ENCODE results near the gene DLL1. TPM values are rescaled to one million over a fixed set of nuclear protein-coding genes. Genes with fewer than 3 reads are reported as not detected.

The DLL1 gene
- total RNA-seq, 1 donor from 2014 or later, result 12.9 TPM

GRCh38 chr6:170279977-170280688, 10.7 kb downstream of the DLL1 start:
- ATAC-seq (peak; percentile 89 to 91), DNase-seq (peak; percentile 87)
- Histone ChIP-seq H3K27me3 (ENCODE audit: low read depth) (peaks cover 9% of the 10 kb centered on the region), H3K27ac (peak overlapping the region; percentile 72), H3K9me3 (no peaks in the 10 kb centered on the region), H3K4me1 (peaks cover 44% of the 10 kb centered on the region), H3K4me3 (peak overlapping the region; percentile 53), H3K36me3 (peaks cover 24% of the 10 kb centered on the region)
- TF ChIP-seq CTCF (IDR thresholded peaks at IDR 0.05), result no peak
- intact Hi-C loops (cut with DNase I), result no loop called here

GRCh38 chr6:170279426-170279825, 11.5 kb downstream of the DLL1 start:
- DNase-seq, result no peak
- intact Hi-C loops (cut with DNase I), result no loop called here
- H3K27ac ChIP-seq, result no peak overlapping the region
- peaks cover 18% of the 10 kb centered on the region for H3K36me3 ChIP-seq
- H3K27me3 ChIP-seq (ENCODE audit: low read depth), result peaks cover 9% of the 10 kb centered on the region
- no peak for ATAC-seq
- H3K9me3 ChIP-seq, result no peaks in the 10 kb centered on the region
- peaks cover 44% of the 10 kb centered on the region for H3K4me1 ChIP-seq
- no peak for TF ChIP-seq CTCF (IDR thresholded peaks at IDR 0.05)
- H3K4me3 ChIP-seq, result no peak overlapping the region

GRCh38 chr6:170278743-170279094, 12.2 kb downstream of the DLL1 start:
- Histone ChIP-seq H3K4me1 (peaks cover 44% of the 10 kb centered on the region), H3K4me3 (no peak overlapping the region), H3K27ac (no peak overlapping the region), H3K27me3 (ENCODE audit: low read depth) (peaks cover 5% of the 10 kb centered on the region), H3K9me3 (no peaks in the 10 kb centered on the region), H3K36me3 (peaks cover 15% of the 10 kb centered on the region)
- no peak for TF ChIP-seq CTCF (IDR thresholded peaks at IDR 0.05)
- ATAC-seq (no peak), DNase-seq (no peak)
- intact Hi-C loops (cut with DNase I), result no loop called here

GRCh38 chr6:170277893-170278742, 12.8 kb downstream of the DLL1 start:
- Histone ChIP-seq H3K4me1 (peaks cover 44% of the 10 kb centered on the region), H3K4me3 (no peak overlapping the region), H3K9me3 (no peaks in the 10 kb centered on the region), H3K27ac (no peak overlapping the region), H3K36me3 (peaks cover 9% of the 10 kb centered on the region), H3K27me3 (ENCODE audit: low read depth) (peaks cover 5% of the 10 kb centered on the region)
- TF ChIP-seq CTCF (IDR thresholded peaks at IDR 0.05), result no peak
- intact Hi-C loops (cut with DNase I), result no loop called here
- DNase-seq (no peak), ATAC-seq (no peak)

GRCh38 chr6:170276369-170277057, 14.4 kb downstream of the DLL1 start:
- Histone ChIP-seq H3K36me3 (no peaks in the 10 kb centered on the region), H3K4me1 (peaks cover 52% of the 10 kb centered on the region), H3K27me3 (ENCODE audit: low read depth) (peaks cover 5% of the 10 kb centered on the region), H3K27ac (peak overlapping the region; percentile 58), H3K9me3 (no peaks in the 10 kb centered on the region), H3K4me3 (no peak overlapping the region)
- DNase-seq (no peak), ATAC-seq (no peak)
- intact Hi-C loops (cut with DNase I), result no loop called here
- no peak for TF ChIP-seq CTCF (IDR thresholded peaks at IDR 0.05)

Data from lower lobe of right lung (tissue), 2 donors.